ENCODE results near the gene MNT.

MNT gene

GRCh38 chr17:2363318-2363717 lies 37.5 kb downstream of the MNT start:
- TF ChIP-seq CTCF (IDR thresholded peaks at IDR 0.05; ENCODE audit: low read depth, low read length, missing control alignments), result no peak
- in situ Hi-C loops (cut with HindIII; ENCODE audit: low pct_ligation_motif_present, low sequenced_read_pairs), result no loop called here
- DNase-seq, result no peak
- Histone ChIP-seq H3K27me3 (replicated peaks) (no peaks in the 10 kb centered on the region), H3K36me3 (replicated peaks) (peaks cover 2% of the 10 kb centered on the region), H3K27ac (no peak overlapping the region), H3K4me3 (ENCODE audit: low read depth, low read length) (no peak overlapping the region)

- no peaks in the 10 kb centered on the region for H3K27me3 ChIP-seq (replicated peaks)
- no peak for TF ChIP-seq CTCF (IDR thresholded peaks at IDR 0.05; ENCODE audit: low read depth, low read length, missing control alignments)
- in situ Hi-C loops (cut with HindIII; ENCODE audit: low pct_ligation_motif_present, low sequenced_read_pairs), result no loop called here
- H3K4me3 ChIP-seq (ENCODE audit: low read depth, low read length), result no peak overlapping the region
- H3K27ac ChIP-seq, result no peak overlapping the region
- H3K36me3 ChIP-seq (replicated peaks), result peaks cover 2% of the 10 kb centered on the region
- DNase-seq, result no peak
Measured at GRCh38 chr17:2362881-2363280, 38.0 kb downstream of the MNT start.

DNA sequence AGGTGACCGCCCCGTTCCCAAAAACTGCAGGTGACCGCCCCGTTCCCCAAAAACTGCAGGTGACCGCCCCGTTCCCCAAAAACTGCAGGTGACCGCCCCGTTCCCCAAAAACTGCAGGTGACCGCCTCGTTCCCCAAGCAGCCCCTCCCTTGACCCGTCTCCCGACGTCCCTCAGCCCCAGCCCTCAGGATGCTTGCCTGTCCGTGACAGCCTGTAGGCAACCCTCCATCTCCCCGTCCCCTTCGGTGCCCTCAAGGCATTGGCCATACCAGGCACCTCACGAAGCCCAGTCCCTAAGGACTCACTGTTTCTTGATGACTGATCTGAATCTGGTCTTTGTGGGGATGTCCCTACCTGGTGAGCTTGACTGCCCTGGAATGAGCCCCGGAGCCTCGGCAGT lies 38.4 kb downstream of the MNT start:
- no peak overlapping the region for H3K27ac ChIP-seq
- no peak for DNase-seq
- H3K36me3 ChIP-seq (replicated peaks), result peaks cover 2% of the 10 kb centered on the region
- H3K27me3 ChIP-seq (replicated peaks), result no peaks in the 10 kb centered on the region
- H3K4me3 ChIP-seq (ENCODE audit: low read depth, low read length), result no peak overlapping the region
- no peak for TF ChIP-seq CTCF (IDR thresholded peaks at IDR 0.05; ENCODE audit: low read depth, low read length, missing control alignments)
- in situ Hi-C loops (cut with HindIII; ENCODE audit: low pct_ligation_motif_present, low sequenced_read_pairs), result no loop called here

GRCh38 chr17:2362016-2362415 lies 38.8 kb downstream of the MNT start:
- in situ Hi-C loops (cut with HindIII; ENCODE audit: low pct_ligation_motif_present, low sequenced_read_pairs), result no loop called here
- Histone ChIP-seq H3K36me3 (replicated peaks) (peaks cover 2% of the 10 kb centered on the region), H3K4me3 (ENCODE audit: low read depth, low read length) (no peak overlapping the region), H3K27ac (no peak overlapping the region), H3K27me3 (replicated peaks) (no peaks in the 10 kb centered on the region)
- no peak for DNase-seq
- no peak for TF ChIP-seq CTCF (IDR thresholded peaks at IDR 0.05; ENCODE audit: low read depth, low read length, missing control alignments)

DNA sequence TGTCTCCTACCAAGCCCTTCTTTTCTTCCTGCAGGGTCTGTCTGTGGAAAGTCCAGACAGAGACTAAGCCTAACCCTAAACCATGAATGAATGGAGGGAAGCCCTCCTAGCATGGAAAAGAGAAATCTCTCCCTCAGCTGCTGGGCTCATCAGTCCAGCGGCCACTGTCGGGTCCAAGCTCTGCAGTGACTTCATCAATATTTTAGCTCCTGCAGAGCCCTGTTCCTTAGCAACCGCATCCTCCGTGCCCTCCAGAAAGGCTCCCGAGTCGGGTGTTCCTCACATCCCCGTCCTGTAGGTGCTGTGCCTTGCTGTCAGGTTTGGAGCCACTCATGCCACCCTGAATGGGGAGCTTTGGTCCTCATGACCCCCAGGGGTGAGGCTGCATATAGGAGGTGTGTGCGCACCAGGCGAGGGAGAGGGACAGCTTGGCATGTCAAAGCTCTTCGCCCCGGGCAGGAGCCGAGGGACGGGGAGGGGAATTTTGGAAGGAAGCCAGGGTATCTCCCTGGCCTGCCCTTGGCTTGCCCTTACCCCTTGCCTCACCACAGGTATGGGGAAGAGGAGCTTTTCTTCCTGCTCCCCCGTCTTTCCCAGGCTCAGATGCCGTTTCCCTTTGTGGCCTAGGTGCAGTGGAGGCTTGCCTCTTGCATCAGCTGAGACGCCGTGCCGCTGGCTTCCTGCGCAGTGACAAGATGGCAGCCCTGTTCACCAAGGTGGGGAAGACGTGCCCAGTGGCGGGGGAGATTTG lies 39.7 kb downstream of the MNT start:
- no peak overlapping the region for H3K27ac ChIP-seq
- DNase-seq, result no peak
- in situ Hi-C loops (cut with HindIII; ENCODE audit: low pct_ligation_motif_present, low sequenced_read_pairs), result no loop called here
- peaks cover 2% of the 10 kb centered on the region for H3K36me3 ChIP-seq (replicated peaks)
- H3K27me3 ChIP-seq (replicated peaks), result no peaks in the 10 kb centered on the region
- H3K4me3 ChIP-seq (ENCODE audit: low read depth, low read length), result no peak overlapping the region
- TF ChIP-seq CTCF (IDR thresholded peaks at IDR 0.05; ENCODE audit: low read depth, low read length, missing control alignments), result no peak

GRCh38 chr17:2357931-2358434 lies 42.9 kb downstream of the MNT start:
- TF ChIP-seq CTCF (IDR thresholded peaks at IDR 0.05; ENCODE audit: low read depth, low read length, missing control alignments), result no peak
- no peak overlapping the region for H3K27ac ChIP-seq
- H3K27me3 ChIP-seq (replicated peaks), result no peaks in the 10 kb centered on the region
- in situ Hi-C loops (cut with HindIII; ENCODE audit: low pct_ligation_motif_present, low sequenced_read_pairs), result no loop called here
- no peaks in the 10 kb centered on the region for H3K36me3 ChIP-seq (replicated peaks)
- no peak overlapping the region for H3K4me3 ChIP-seq (ENCODE audit: low read depth, low read length)
- no peak for DNase-seq

All from brain microvascular endothelial cell (primary cell).